IMR-90 (cell line): ENCODE results near the gene CLEC4G. TPM values are rescaled to one million over a fixed set of nuclear protein-coding genes. Genes with fewer than 3 reads are reported as not detected.

Experiments
- ATAC-seq: fragments of 200-7000 bp; cut with Tn5 transposase; 2 replicates; pipeline ENCODE4 v1.9.1; 2020; ENCODE audit warnings: low read depth, mild to moderate bottlenecking, moderate library complexity
- BruUV-seq: library from RNA; stranded (reverse); fragments of 400-500 nt; replicated peaks from 2 replicates; lab custom pipeline; 2021; lab: Mats Ljungman, UMichigan
- CTCF ChIA-PET: fragments of 300-600 bp; formaldehyde crosslinking; extraction: SDS; loops from one replicate; lab custom pipeline; 2021; ENCODE audit warnings: antibody characterized with exemption; lab: Yijun Ruan, JAX
- POLR2A ChIA-PET: fragments of 300-600 bp; sonication (Branson Sonifier 250); formaldehyde crosslinking; loops from one replicate; lab custom pipeline; 2022; ENCODE audit warnings: antibody characterized with exemption; ENCODE audit not compliant: unreplicated experiment; lab: Charles Lee
- DNase-seq: peaks from one replicate; pipeline ENCODE4 v3.0.0; 2013
- H2AFZ ChIP-seq: replicated peaks from 2 replicates; pipeline ENCODE3; 2013; ENCODE audit warnings: low read length, mild to moderate bottlenecking; ENCODE audit not compliant: poor library complexity
- H2AK5ac ChIP-seq: 2 replicates; pipeline ENCODE4 v1.6.1; 2013; ENCODE audit warnings: low read depth, low read length, inconsistent platforms
- H2AK9ac ChIP-seq: replicated peaks from 2 replicates; pipeline ENCODE3; 2013; ENCODE audit warnings: mild to moderate bottlenecking, low read depth, low read length, moderate library complexity; ENCODE audit not compliant: poor library complexity
- H2BK120ac ChIP-seq: 2 replicates; pipeline ENCODE4 v1.6.1; 2013; ENCODE audit warnings: low read depth, low read length, inconsistent platforms
- H2BK15ac ChIP-seq: 3 replicates; pipeline ENCODE4 v1.6.1; 2013; ENCODE audit warnings: low read depth, low read length, inconsistent platforms
- H2BK20ac ChIP-seq: 2 replicates; pipeline ENCODE4 v1.6.1; 2013; ENCODE audit warnings: low read depth, mild to moderate bottlenecking, inconsistent platforms, low read length, moderate library complexity
- H2BK5ac ChIP-seq: 2 replicates; pipeline ENCODE4 v1.6.1; 2013; ENCODE audit warnings: mild to moderate bottlenecking, low read depth, low read length, inconsistent platforms; ENCODE audit not compliant: poor library complexity, severe bottlenecking
- H3K14ac ChIP-seq: replicated peaks from 2 replicates; pipeline ENCODE4 v1.6.1; 2013; ENCODE audit warnings: low read depth, low read length, inconsistent platforms
- H3K18ac ChIP-seq: 2 replicates; pipeline ENCODE4 v1.6.1; 2013; ENCODE audit warnings: low read depth, low read length, control low read depth
- H3K23ac ChIP-seq: 2 replicates; pipeline ENCODE4 v1.6.1; 2013; ENCODE audit warnings: low read depth, low read length, inconsistent platforms
- H3K27ac ChIP-seq: 2 replicates; pipeline ENCODE4 v1.5.1; 2013; ENCODE audit warnings: mild to moderate bottlenecking, control low read depth, low read length; ENCODE audit not compliant: insufficient read depth
- H3K27me3 ChIP-seq: 2 replicates; pipeline ENCODE4 v1.6.1; 2013; ENCODE audit warnings: low read length; ENCODE audit not compliant: control insufficient read depth, insufficient read depth
- H3K36me3 ChIP-seq: 2 replicates; pipeline ENCODE4 v1.6.1; 2013; ENCODE audit warnings: low read length, mixed read lengths; ENCODE audit not compliant: control insufficient read depth, insufficient read depth
- H3K4ac ChIP-seq: 2 replicates; pipeline ENCODE4 v1.6.1; 2013; ENCODE audit warnings: low read depth, low read length, inconsistent platforms
- H3K4me1 ChIP-seq: 2 replicates; pipeline ENCODE4 v1.6.1; 2013; ENCODE audit warnings: low read length, mixed read lengths; ENCODE audit not compliant: control insufficient read depth, insufficient read depth
- H3K4me2 ChIP-seq: 2 replicates; pipeline ENCODE4 v1.6.1; 2013; ENCODE audit warnings: low read depth, mild to moderate bottlenecking, control low read depth, low read length, moderate library complexity
- H3K4me3 ChIP-seq: 2 replicates; pipeline ENCODE4 v1.5.1; 2013; ENCODE audit warnings: low read depth, mild to moderate bottlenecking, control low read depth, low read length, moderate library complexity; ENCODE audit not compliant: insufficient read depth
- H3K56ac ChIP-seq: 2 replicates; pipeline ENCODE4 v1.6.1; 2013; ENCODE audit warnings: low read length, inconsistent platforms; ENCODE audit not compliant: insufficient read depth; ENCODE audit errors: extremely low read depth
- H3K79me1 ChIP-seq, 2 experiments: 2 replicates each; pipeline ENCODE4 v1.6.1; 2013; ENCODE audit warnings: low read length in 2 of 2, inconsistent platforms in 1 of 2, low read depth in 1 of 2
- H3K9ac ChIP-seq: 2 replicates; pipeline ENCODE4 v1.6.1; 2013; ENCODE audit warnings: low read depth, low read length, control low read depth
- H3K9me1 ChIP-seq: 2 replicates; pipeline ENCODE4 v1.6.1; 2013; ENCODE audit warnings: low read length, inconsistent platforms; ENCODE audit not compliant: insufficient read depth
- H3K9me3 ChIP-seq: 2 replicates; pipeline ENCODE4 v1.6.1; 2013; ENCODE audit warnings: low read length; ENCODE audit not compliant: control insufficient read depth, insufficient read depth
- H4K20me1 ChIP-seq: 2 replicates; pipeline ENCODE4 v1.6.1; 2013; ENCODE audit warnings: low read length, inconsistent platforms; ENCODE audit not compliant: insufficient read depth
- H4K5ac ChIP-seq: 2 replicates; pipeline ENCODE4 v1.6.1; 2013; ENCODE audit warnings: mild to moderate bottlenecking, low read depth, low read length, control low read depth
- H4K8ac ChIP-seq, 2 experiments: 2 replicates each; pipeline ENCODE4 v1.6.1; 2013; ENCODE audit warnings: low read depth in 2 of 2, low read length in 2 of 2, control low read depth in 1 of 2, inconsistent platforms in 1 of 2
- H4K91ac ChIP-seq: 2 replicates; pipeline ENCODE4 v1.6.1; 2013; ENCODE audit warnings: low read depth, low read length, inconsistent platforms; ENCODE audit not compliant: insufficient read depth
- MAZ ChIP-seq: IDR thresholded peaks from 2 replicates; pipeline ENCODE4 v1.6.1; 2012; ENCODE audit warnings: low read depth, mild to moderate bottlenecking, low read length, improper control_type of control experiment, moderate library complexity, borderline replicate concordance
- SMC3 ChIP-seq: fragments of 150-350 bp; IDR thresholded peaks from 2 replicates; pipeline ENCODE4 v1.6.1; 2016; ENCODE audit warnings: low read depth, mild to moderate bottlenecking, antibody characterized with exemption, low read length, moderate library complexity
- WGBS, 2 experiments: methylation state at CpG; one replicate each; pipeline versions ENCODE4 v1.1.5 to v1.1.7; 2013; ENCODE audit warnings: missing lambda C conversion rate in 2 of 2; ENCODE audit not compliant: insufficient read length in 1 of 2; ENCODE audit errors: extremely low coverage in 2 of 2; 5-methylcytosine and 5-hydroxymethylcytosine counted together
- dilution Hi-C: fragments of 300-500 bp; cut with HindIII; formaldehyde crosslinking; loops from one replicate; pipeline ENCODE4 v1.14.3; 2018; ENCODE audit warnings: low sequenced_read_pairs; ENCODE audit not compliant: unreplicated experiment
- in situ Hi-C: fragments of 300-500 bp; cut with MboI; formaldehyde crosslinking; loops from 3 replicates; pipeline ENCODE4 v1.14.3; 2019; ENCODE audit warnings: low sequenced_read_pairs, inconsistent platforms, mixed read lengths
- intact Hi-C: fragments of 100-400 bp; cut with micrococcal nuclease; formaldehyde crosslinking; loops from 2 replicates; pipeline ENCODE4 v1.10.0; 2022
- polyA plus RNA-seq, 3 experiments: library from polyadenylated mRNA; depleted of rRNA; stranded (reverse); fragments of >200 nt; gene quantifications; 2 replicates each; pipeline ENCODE4 v1.2.3, GENCODE V29; 2012; ENCODE audit warnings: low replicate concordance in 1 of 3
- total RNA-seq: library from RNA; depleted of rRNA; stranded (reverse); fragments of >200 nt; gene quantifications from 2 replicates; pipeline ENCODE4 v1.2.3, GENCODE V29; 2012

CLEC4G gene
- total and polyA plus RNA-seq, 2 of the 4 experiments (the other 2 are of a cell fraction): not detected

GRCh38 chr19:7762719-7763293, 30.9 kb upstream of the CLEC4G start, which contains the start of gene CLEC4M:
CLEC4M (plus strand) TSS chr19:7763243; CDS start chr19:7763267, 24 bp downstream.
- no peaks in the 10 kb centered on the region for H3K9me1 ChIP-seq
- no peak within 1 kb of the TSS for H3K4me3 ChIP-seq
- CTCF ChIA-PET: no interaction called here
- no peak within 1 kb of the TSS for H2BK20ac ChIP-seq
- no peaks in the 10 kb centered on the region for H4K20me1 ChIP-seq
- H3K27ac ChIP-seq: no peak within 1 kb of the TSS
- peaks cover 5% of the 10 kb centered on the region; the same call in 1 of the 2 replicates for H3K27me3 ChIP-seq
- no TSS peak for BruUV-seq
- in situ Hi-C loops: no loop called here
- POLR2A ChIA-PET: no interaction called here
- no peak within 1 kb of the TSS for H3K18ac ChIP-seq
- ATAC-seq: no peak
- peaks cover 2% of the 10 kb centered on the region; the same call in 1 of the 2 replicates for H3K9me3 ChIP-seq
- no peak within 1 kb of the TSS for H2BK5ac ChIP-seq
- H2AK5ac ChIP-seq: no peak within 1 kb of the TSS
- no peak for TF ChIP-seq SMC3
- TF ChIP-seq MAZ: no peak
- H4K8ac ChIP-seq: no peak within 1 kb of the TSS
- no peak within 1 kb of the TSS for H3K9ac ChIP-seq
- no peak within 1 kb of the TSS for H3K14ac ChIP-seq
- intact Hi-C loops: no loop called here
- no peak within 1 kb of the TSS for H3K56ac ChIP-seq
- no peak within 1 kb of the TSS for H2BK120ac ChIP-seq
- H2BK15ac ChIP-seq: no peak within 1 kb of the TSS
- H3K36me3 ChIP-seq: no peaks in the 10 kb centered on the region
- H2AK9ac ChIP-seq: no peak within 1 kb of the TSS
- no peak within 1 kb of the TSS for H4K91ac ChIP-seq
- 33% methylated on average over 1 of the region's 8 CpGs; no CpG with 5 or more reads in 1 of the 2 experiments for WGBS, 2 experiments
- H3K4me2 ChIP-seq: no peak within 1 kb of the TSS
- no peaks in the 10 kb centered on the region for H3K79me1 ChIP-seq
- H3K23ac ChIP-seq: no peak within 1 kb of the TSS
- no peak for DNase-seq
- H2AFZ ChIP-seq: no peak within 1 kb of the TSS
- H3K4me1 ChIP-seq: no peaks in the 10 kb centered on the region
- H4K5ac ChIP-seq: no peak within 1 kb of the TSS
- no peak within 1 kb of the TSS for H3K4ac ChIP-seq
- dilution Hi-C loops: no loop called here
